Colonic mucosa (tissue), 4 donors: ENCODE data around the gene CTRB2. TPM values are rescaled to one million over a fixed set of nuclear protein-coding genes. Genes with fewer than 3 reads are reported as not detected.
"Not testable (repeated sequence)": the region's sequence is repeated elsewhere in the genome, so short reads cannot be mapped to it uniquely, and the experiment has no call there.

Experiments used
- DNase-seq: peaks from one replicate; pipeline ENCODE4 v3.0.0-alpha.2; 2020
- H3K27ac ChIP-seq: fragments of 200-600 bp; one replicate; pipeline ENCODE4 v1.8.0; 2021
- H3K27me3 ChIP-seq: fragments of 200-600 bp; one replicate; pipeline ENCODE4 v1.8.0; 2021
- H3K36me3 ChIP-seq: fragments of 200-600 bp; one replicate; pipeline ENCODE4 v1.8.0; 2021
- H3K4me1 ChIP-seq: fragments of 200-600 bp; one replicate; pipeline ENCODE4 v1.8.0; 2021; ENCODE audit warnings: mild to moderate bottlenecking
- H3K4me3 ChIP-seq: fragments of 200-600 bp; one replicate; pipeline ENCODE4 v1.8.0; 2021
- H3K9ac ChIP-seq, 2 donors: one replicate each; pipeline ENCODE4 v1.7.0; 2013; ENCODE audit warnings: control low read depth in 2 of 2, low read depth in 2 of 2, low read length in 2 of 2
- H3K9me3 ChIP-seq: fragments of 200-600 bp; one replicate; pipeline ENCODE4 v1.8.0; 2021
- intact Hi-C: fragments of 100-400 bp; cut with DNase I; formaldehyde crosslinking; loops from one replicate; pipeline ENCODE4 v1.14.1; 2022
- total RNA-seq, 2 donors: library from RNA; stranded (reverse); fragmentation: NEBNext Ultra II Directional in 1 of 2; extraction: Animal tissue kit (Norgen Biotek cat#: 25700) in 1 of 2; gene quantifications; one replicate each; pipeline ENCODE4 v1.2.1, GENCODE V29; 2021
- TF ChIP-seq, protein P1 (sequence below): fragments of 200-600 bp; IDR thresholded peaks from one replicate; pipeline ENCODE4 v1.8.0; 2022; ENCODE audit warnings: antibody characterized with exemption, mild to moderate bottlenecking
- donor health status: healthy.
- donor health status: DM: no; HTN: no; CAD: no.
- donor health status: DM: no; HTN: no; CAD: no.

The CTRB2 gene
- total RNA-seq, 2 donors from 2014 or later: 29.1 TPM; not detected in 1

DNA sequence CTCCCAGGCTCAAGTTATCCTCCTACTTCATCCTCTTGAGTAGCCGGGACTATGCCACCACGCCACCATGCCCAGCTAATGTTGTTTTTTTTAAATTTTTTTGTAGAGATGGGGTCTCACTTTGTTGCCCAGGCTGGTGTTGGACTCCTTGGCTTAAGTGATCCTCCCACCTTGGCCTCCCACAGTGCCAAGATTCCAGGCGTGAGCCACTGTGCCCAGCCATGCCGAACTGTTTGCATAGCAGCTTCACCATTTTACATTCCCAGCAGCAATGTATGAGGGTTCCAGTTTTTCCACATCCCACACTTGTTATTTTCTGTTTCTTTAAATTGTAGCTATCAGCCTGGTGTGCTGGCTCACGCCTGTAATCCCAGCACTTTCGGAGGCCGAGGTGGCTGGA, 9.6 kb upstream of the CTRB2 start:
- Histone ChIP-seq H3K4me1 (no peaks in the 10 kb centered on the region), H3K27ac (no peak overlapping the region), H3K36me3 (no peaks in the 10 kb centered on the region), H3K4me3 (no peak overlapping the region), H3K27me3 (no peaks in the 10 kb centered on the region), H3K9ac (no peak overlapping the region), H3K9me3 (no peaks in the 10 kb centered on the region)
- TF ChIP-seq, protein P1, sequence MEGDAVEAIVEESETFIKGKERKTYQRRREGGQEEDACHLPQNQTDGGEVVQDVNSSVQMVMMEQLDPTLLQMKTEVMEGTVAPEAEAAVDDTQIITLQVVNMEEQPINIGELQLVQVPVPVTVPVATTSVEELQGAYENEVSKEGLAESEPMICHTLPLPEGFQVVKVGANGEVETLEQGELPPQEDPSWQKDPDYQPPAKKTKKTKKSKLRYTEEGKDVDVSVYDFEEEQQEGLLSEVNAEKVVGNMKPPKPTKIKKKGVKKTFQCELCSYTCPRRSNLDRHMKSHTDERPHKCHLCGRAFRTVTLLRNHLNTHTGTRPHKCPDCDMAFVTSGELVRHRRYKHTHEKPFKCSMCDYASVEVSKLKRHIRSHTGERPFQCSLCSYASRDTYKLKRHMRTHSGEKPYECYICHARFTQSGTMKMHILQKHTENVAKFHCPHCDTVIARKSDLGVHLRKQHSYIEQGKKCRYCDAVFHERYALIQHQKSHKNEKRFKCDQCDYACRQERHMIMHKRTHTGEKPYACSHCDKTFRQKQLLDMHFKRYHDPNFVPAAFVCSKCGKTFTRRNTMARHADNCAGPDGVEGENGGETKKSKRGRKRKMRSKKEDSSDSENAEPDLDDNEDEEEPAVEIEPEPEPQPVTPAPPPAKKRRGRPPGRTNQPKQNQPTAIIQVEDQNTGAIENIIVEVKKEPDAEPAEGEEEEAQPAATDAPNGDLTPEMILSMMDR: no peak
- intact Hi-C loops: no loop called here
- DNase-seq: no peak

DNA sequence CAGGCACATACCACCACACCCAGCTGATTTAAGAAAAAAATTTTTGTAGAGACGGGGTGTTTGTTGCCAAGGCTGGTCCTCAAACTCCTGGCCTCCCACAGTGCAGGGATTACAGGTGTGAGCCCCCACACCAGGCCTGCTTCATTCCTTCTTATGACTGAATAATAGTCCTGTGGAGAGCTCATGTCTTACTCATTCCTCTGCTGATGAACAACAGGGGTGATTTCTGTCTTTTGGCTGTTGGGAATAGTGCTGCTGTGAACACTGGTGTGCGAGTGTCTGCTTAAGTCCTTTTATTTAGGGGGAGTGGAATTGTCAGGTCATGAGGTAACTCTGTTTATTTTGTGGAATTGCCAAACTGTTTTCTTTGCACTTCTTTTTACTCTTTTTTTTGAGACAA, 9.2 kb upstream of the CTRB2 start:
- Histone ChIP-seq H3K9ac (no peak overlapping the region), H3K4me3 (no peak overlapping the region), H3K9me3 (no peaks in the 10 kb centered on the region), H3K4me1 (no peaks in the 10 kb centered on the region), H3K27ac (no peak overlapping the region), H3K27me3 (no peaks in the 10 kb centered on the region), H3K36me3 (no peaks in the 10 kb centered on the region)
- TF ChIP-seq, protein P1: no peak
- intact Hi-C loops: no loop called here
- DNase-seq: no peak

DNA sequence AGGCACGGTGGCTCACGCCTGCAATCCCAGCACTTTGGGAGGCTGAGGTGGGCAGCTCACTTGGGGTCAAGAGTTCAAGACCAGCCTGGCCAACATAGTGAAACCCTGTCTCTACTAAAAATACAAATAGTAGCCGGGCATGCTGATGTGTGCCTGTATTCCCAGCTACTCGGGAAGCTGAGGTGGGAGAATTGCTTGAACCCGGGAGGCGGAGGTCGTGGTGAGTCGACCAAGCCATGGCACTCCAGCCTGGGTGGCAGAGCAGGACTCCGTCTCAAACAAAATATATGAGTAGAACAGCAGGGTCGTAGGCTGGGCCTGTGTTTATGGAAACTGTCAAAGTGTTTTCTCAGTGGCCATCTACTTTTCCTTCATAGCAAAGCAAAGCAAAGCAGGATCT, 4.3 kb upstream of the CTRB2 start:
- DNase-seq, H3K4me1 ChIP-seq, intact Hi-C loops, H3K9ac ChIP-seq, H3K27ac ChIP-seq, H3K36me3 ChIP-seq, H3K9me3 ChIP-seq, H3K4me3 ChIP-seq, H3K27me3 ChIP-seq: not testable (repeated sequence)

DNA sequence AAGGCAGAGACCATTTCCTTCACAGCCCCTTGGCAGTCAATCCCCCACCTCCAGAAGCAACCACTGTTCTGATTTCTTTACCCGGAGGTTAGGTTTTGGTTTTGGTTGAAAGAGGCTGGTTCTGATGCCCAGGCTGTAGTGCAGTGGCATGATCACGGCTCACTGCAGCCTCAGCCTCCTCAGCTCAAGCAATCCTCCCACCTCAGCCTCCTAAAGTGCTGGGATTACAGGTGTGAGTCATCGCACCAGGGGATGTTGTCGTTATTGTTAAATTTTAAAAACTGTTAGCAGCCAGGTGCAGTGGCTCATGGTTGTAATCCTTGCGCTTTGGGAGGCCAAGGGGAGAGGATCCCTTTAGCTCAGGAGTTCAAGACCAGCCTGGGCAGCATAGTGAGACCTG, 3.0 kb upstream of the CTRB2 start:
- intact Hi-C loops: no loop called here
- Histone ChIP-seq H3K4me3 (no peak overlapping the region), H3K36me3 (no peaks in the 10 kb centered on the region), H3K9ac (no peak overlapping the region), H3K9me3 (no peaks in the 10 kb centered on the region), H3K4me1 (no peaks in the 10 kb centered on the region), H3K27me3 (no peaks in the 10 kb centered on the region), H3K27ac (no peak overlapping the region)
- DNase-seq: no peak
- TF ChIP-seq, protein P1: no peak

DNA sequence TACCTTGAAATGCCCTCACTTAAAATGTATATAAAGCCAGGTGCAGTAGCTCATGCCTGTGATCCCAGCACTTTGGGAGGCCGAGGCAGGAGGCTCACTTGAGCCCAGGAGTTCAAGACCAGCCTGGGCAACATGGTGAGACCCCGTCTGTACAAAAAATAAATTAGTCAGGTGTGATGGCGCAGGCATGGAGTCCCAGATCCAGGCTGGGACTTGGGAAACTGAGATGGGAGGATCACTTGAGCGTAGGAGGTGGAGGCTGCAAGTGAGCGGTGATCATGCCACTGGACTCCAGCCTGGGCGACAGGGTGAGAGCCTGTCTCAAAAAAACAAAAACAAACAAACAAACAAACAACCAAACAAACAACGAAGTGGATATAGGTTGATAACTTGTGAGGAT, 2.6 kb upstream of the CTRB2 start:
- H3K4me3 ChIP-seq, DNase-seq, H3K4me1 ChIP-seq, H3K27me3 ChIP-seq, intact Hi-C loops, H3K36me3 ChIP-seq, H3K27ac ChIP-seq, H3K9ac ChIP-seq, H3K9me3 ChIP-seq: not testable (repeated sequence)

DNA sequence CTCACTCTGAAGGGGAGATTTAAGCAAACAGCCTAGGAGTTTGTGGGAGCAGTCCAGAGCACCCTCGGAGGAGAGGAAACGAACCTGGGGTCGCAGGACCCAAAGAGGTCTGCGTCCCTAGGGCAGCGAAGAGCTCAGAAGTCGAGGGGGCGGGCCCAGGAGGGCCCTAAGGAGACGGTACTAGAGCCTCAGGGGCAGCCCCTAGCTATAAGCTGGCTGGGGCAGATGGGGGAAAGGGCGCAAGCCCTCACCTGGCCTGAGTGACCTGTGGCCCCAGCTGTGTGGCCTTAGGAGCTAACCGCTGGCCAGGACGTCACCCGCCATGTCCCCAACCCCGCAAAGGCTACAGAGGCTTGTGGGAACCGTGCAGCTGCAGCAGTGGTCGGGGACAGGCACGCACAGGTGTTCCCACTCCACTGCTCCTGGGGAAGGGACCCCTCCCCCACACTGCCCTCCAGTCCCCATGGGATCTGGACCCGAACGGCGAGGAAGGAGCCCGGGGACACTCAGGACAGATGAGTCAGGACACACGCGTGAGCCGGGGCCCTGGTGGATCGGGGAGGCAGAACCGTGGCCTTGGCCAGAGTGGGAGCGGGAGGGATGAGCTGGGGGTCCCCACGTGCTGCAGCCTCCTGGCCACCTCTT, 2.0 kb upstream of the CTRB2 start:
- Histone ChIP-seq H3K4me1 (no peaks in the 10 kb centered on the region), H3K4me3 (no peak overlapping the region), H3K27me3 (no peaks in the 10 kb centered on the region), H3K27ac (no peak overlapping the region), H3K9me3 (no peaks in the 10 kb centered on the region), H3K36me3 (no peaks in the 10 kb centered on the region), H3K9ac (no peak overlapping the region)
- no peak for DNase-seq
- TF ChIP-seq, protein P1: no peak
- intact Hi-C loops: no loop called here
